ENCODE results near the gene EIF4E. TPM values are rescaled to one million over a fixed set of nuclear protein-coding genes. Genes with fewer than 3 reads are reported as not detected.

Gene EIF4E
- total and polyA plus RNA-seq, 2 of the 4 experiments (the other 2 are of a cell fraction) = 80.4 to 113 TPM

DNA sequence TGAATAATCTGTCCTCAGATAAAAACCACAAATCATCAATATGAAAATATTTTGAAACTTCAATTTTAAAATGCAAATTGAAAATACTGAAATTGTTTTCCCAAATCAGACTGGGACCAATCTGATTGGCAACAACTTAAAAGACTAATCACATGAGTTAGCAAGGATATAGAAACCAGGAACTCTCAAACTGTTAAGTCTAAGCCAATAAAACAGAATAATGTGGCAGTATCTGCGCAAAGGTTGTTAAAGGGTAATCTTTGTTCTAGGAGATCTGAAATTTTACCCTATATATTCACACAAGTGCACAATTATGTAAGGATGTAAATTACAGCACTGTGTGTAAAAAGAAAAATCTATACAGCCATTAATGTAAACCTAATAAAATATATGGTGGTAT lies 29.7 kb downstream of the EIF4E start:
- ATAC-seq (ENCODE audit: low read depth) = no peak
- H2AFZ ChIP-seq (replicated peaks; ENCODE audit: low read length, poor library complexity) = no peak overlapping the region
- no peak overlapping the region for H2BK15ac ChIP-seq (ENCODE audit: low read depth, low read length)
- H3K79me1 ChIP-seq (ENCODE audit: low read depth in 1 of 2, low read length in 2 of 2) = peaks cover 30 to 45% of the 10 kb centered on the region in 2 experiments
- no peak overlapping the region for H4K91ac ChIP-seq (ENCODE audit: insufficient read depth, low read depth, low read length)
- in situ Hi-C loops (cut with MboI; ENCODE audit: low sequenced_read_pairs) = loop anchor here (25.0 kb wide), 1 partner anchor 437 kb away; no protein-coding TSS in a partner anchor
- H3K9ac ChIP-seq (ENCODE audit: low read depth, low read length) = no peak overlapping the region
- H2BK5ac ChIP-seq (ENCODE audit: low read depth, low read length, poor library complexity, severe bottlenecking) = no peak overlapping the region
- no peaks in the 10 kb centered on the region for H3K4me1 ChIP-seq (ENCODE audit: control insufficient read depth, insufficient read depth, low read length)
- dilution Hi-C loops (cut with HindIII; ENCODE audit: low sequenced_read_pairs, unreplicated experiment) = no loop called here
- no CpG with 5 or more reads among the region's 1 CpG for WGBS, 2 experiments (ENCODE audit: extremely low coverage in 2 of 2, insufficient read length in 1 of 2)
- no peak overlapping the region for H3K18ac ChIP-seq (ENCODE audit: low read depth, low read length)
- no peak overlapping the region for H3K56ac ChIP-seq (ENCODE audit: extremely low read depth, insufficient read depth, low read length)
- H4K5ac ChIP-seq (ENCODE audit: low read depth, low read length) = no peak overlapping the region
- no TSS peak for BruUV-seq (replicated peaks)
- H2AK5ac ChIP-seq (ENCODE audit: low read depth, low read length) = no peak overlapping the region
- POLR2A ChIA-PET (ENCODE audit: unreplicated experiment) = no interaction called here
- CTCF ChIA-PET = no interaction called here
- no peaks in the 10 kb centered on the region for H3K27me3 ChIP-seq (ENCODE audit: control insufficient read depth, insufficient read depth, low read length)
- no peak overlapping the region for H2BK20ac ChIP-seq (ENCODE audit: low read depth, low read length)
- intact Hi-C loops (cut with micrococcal nuclease) = no loop called here
- H2BK120ac ChIP-seq (ENCODE audit: low read depth, low read length) = no peak overlapping the region
- no peak overlapping the region for H3K4ac ChIP-seq (ENCODE audit: low read depth, low read length)
- no peak overlapping the region for H4K8ac ChIP-seq (ENCODE audit: low read depth in 2 of 2, low read length in 2 of 2)
- H3K14ac ChIP-seq (replicated peaks; ENCODE audit: low read depth, low read length) = no peak overlapping the region
- no peak overlapping the region for H2AK9ac ChIP-seq (replicated peaks; ENCODE audit: low read depth, low read length, poor library complexity)
- no peak for DNase-seq
- peaks cover 13% of the 10 kb centered on the region for H3K36me3 ChIP-seq (ENCODE audit: control insufficient read depth, insufficient read depth, low read length)
- H4K20me1 ChIP-seq (ENCODE audit: insufficient read depth, low read length) = peaks cover 16% of the 10 kb centered on the region
- TF ChIP-seq CEBPB (IDR thresholded peaks at IDR 0.05; ENCODE audit: low read depth, low read length) = no peak
- TF ChIP-seq, protein P1, sequence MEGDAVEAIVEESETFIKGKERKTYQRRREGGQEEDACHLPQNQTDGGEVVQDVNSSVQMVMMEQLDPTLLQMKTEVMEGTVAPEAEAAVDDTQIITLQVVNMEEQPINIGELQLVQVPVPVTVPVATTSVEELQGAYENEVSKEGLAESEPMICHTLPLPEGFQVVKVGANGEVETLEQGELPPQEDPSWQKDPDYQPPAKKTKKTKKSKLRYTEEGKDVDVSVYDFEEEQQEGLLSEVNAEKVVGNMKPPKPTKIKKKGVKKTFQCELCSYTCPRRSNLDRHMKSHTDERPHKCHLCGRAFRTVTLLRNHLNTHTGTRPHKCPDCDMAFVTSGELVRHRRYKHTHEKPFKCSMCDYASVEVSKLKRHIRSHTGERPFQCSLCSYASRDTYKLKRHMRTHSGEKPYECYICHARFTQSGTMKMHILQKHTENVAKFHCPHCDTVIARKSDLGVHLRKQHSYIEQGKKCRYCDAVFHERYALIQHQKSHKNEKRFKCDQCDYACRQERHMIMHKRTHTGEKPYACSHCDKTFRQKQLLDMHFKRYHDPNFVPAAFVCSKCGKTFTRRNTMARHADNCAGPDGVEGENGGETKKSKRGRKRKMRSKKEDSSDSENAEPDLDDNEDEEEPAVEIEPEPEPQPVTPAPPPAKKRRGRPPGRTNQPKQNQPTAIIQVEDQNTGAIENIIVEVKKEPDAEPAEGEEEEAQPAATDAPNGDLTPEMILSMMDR (conservative IDR thresholded peaks at IDR 0.05; ENCODE audit: low read depth, low read length) = no peak
- H3K27ac ChIP-seq (ENCODE audit: insufficient read depth, low read length) = no peak overlapping the region
- H3K9me1 ChIP-seq (ENCODE audit: insufficient read depth, low read length) = peaks cover 3% of the 10 kb centered on the region; the same call in 1 of the 2 replicates
- H3K23ac ChIP-seq (ENCODE audit: low read depth, low read length) = no peak overlapping the region
- no peaks in the 10 kb centered on the region for H3K9me3 ChIP-seq (ENCODE audit: control insufficient read depth, insufficient read depth, low read length)
- H3K4me3 ChIP-seq (ENCODE audit: insufficient read depth, low read depth, low read length) = no peak overlapping the region
- H3K4me2 ChIP-seq (ENCODE audit: low read depth, low read length) = no peak overlapping the region

Measured in IMR-90 (cell line).